IPS DF 19.7 (cell line): ENCODE data around the gene GPC5.
A peak's percentile ranks its signal among the peaks of the same experiment; 100 is the strongest.

Source experiments
- DNase-seq: peaks from one replicate; pipeline ENCODE4 v3.0.0-alpha.2; 2013; ENCODE audit warnings: low read depth, low spot score

The GPC5 gene

GRCh38 chr13:92345627-92346026 is 947.2 kb downstream of the GPC5 start:
- no peak for DNase-seq

DNA sequence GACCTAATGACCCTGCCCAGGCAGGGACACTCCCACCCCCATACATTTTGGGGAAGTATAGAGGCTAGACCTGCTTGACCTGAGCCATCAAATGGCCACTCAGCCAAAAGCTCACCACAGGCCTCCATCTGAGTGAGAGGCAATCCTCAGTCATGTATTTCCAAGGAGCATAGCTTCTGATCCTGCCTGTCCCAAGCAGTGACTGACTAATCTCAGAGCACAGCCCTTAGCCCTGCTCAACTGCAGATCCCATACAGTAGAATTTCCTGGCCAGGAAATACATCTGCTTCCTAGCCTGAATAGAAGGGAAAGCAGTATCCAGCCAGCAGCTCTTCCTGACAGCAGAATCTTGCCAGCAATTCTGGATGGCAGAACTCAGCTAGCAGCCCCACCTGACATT is 947.6 kb downstream of the GPC5 start:
- DNase-seq = no peak

DNA sequence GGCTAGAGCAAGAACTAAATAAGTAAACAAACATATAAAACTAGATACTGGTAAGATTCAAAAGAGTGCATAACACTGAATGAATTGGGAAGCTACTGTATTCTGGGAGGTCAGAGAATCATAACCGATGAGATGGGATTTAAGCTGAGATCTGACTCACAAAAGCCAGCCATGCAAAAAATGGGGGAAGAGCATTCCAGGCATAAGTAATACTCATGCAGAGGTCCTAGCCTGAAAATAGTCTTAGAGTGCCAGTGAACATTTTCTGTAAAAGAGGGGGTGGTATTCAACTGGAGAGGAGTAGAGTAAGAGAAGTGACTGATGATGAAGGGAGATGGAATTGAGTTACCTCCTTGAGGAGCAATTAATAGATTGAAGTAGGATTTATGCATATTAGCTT is 956.2 kb downstream of the GPC5 start:
- DNase-seq = no peak

DNA sequence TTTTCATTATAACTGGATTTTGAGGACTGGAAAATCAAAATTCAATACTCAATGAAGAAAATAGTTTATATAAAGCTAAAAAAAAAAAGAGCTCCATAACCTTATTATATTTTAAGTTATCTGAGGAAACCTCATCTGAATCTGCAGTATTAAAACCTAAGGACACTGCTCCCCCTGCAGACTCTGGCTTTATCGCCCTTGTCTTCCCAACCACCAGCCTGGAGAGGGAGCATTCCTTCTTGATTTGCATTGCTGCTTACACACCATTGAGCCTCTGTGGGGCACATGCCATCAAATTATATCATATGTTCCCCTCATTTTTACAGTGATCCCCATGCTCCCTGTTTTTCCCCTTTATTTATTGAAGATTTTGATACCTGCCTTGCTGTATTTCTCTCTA is 956.8 kb downstream of the GPC5 start:
- peak; percentile 7 for DNase-seq

- no peak for DNase-seq
Observed at GRCh38 chr13:92362717-92363116, 964.3 kb downstream of the GPC5 start.

DNA sequence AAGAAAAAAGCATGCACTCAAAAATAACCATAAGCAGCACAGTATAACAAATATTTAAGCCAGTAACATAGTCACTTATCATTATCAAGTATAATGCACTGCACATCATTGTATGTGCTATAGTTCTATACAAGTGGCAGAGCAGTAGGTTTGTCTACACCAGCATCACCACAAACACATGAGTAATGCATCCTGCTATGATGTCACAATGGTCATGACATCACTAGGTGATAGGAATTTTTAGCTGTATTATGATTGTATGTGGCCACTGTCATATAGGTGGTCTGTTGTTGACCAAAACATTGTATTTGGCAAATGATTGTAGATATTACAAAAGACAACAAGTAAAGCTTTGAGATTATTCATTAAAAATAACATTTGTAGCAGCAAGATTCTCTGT is 967.5 kb downstream of the GPC5 start:
- no peak for DNase-seq

DNA sequence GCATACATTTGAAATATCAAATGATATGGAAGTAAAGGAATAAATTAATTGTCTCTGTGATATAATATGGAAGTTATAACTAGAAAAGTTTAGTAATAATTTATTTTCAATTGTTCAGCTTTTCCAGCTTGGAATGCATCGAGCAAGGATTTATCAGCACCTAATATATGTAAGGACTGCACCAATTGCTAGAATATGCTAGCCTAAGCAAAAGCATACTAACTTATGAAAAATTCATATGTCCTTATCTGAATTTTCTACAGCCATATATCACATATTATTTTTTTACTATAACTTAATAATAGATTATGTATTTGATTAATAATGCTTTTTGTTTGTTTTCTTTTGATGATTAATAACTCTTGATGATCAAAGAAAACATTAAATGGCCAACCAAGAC is 979.0 kb downstream of the GPC5 start:
- DNase-seq = no peak

GRCh38 chr13:92379371-92379770 is 981.0 kb downstream of the GPC5 start:
- no peak for DNase-seq

DNA sequence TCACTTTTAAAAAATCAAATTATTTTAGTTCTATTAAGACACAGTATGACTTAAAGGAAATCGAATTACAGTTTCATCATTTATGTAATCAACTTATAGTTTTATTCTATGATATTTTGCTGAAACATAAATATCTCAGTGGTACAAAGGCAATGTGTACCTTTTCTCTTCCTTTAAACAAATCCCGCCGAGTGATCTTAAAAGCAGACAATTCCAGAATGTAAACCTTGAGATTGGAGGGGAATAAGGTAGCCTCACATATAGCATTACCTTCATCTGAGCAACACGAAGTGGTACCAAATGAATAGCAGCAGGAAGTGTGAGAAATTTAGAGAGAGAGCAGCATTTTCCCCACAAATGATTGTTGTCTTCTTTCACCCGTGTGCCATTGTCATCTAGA is 986.0 kb downstream of the GPC5 start:
- DNase-seq = no peak

- no peak for DNase-seq
Observed at GRCh38 chr13:92387245-92387644, 988.8 kb downstream of the GPC5 start.

DNA sequence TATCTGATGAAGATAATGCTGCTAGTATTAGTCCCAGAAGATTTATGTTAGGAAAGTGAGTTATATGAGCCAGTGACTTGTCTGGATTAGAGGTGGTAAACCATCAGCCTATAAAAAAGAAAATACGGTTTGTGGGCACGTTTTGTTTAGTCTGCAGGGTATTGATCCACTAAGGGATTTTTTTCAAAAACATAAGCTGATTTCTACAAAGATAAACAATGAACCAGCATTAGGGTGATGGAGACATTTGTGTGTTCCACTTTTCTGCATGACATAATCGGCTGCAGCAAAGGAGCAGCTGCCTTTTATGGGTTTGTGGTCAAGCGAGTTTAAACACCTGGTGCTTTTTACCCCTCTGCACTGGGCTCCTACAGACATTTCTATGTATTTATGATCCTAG is 991.8 kb downstream of the GPC5 start:
- DNase-seq = no peak

- no peak for DNase-seq
Observed at GRCh38 chr13:92403606-92404005, 1005.2 kb downstream of the GPC5 start.

DNA sequence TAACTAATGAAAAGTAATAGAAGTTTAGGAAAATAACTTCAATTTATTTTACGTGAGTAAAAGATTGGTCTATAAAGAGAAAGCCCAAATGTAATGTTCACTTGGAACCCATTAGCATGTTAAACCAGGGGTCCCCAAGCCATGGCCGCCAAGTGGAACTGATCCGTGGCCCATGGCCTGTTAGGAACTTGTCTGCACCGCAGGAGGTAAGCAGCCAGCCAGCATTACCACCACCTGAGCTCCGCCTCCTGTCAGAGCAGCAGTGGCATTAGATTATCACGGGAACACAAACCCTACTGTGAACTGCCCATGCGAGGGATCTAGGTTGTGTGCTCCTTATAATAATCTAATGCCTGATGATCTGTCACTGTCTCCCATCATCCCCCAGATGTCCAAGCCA is 1009.4 kb downstream of the GPC5 start:
- no peak for DNase-seq

DNA sequence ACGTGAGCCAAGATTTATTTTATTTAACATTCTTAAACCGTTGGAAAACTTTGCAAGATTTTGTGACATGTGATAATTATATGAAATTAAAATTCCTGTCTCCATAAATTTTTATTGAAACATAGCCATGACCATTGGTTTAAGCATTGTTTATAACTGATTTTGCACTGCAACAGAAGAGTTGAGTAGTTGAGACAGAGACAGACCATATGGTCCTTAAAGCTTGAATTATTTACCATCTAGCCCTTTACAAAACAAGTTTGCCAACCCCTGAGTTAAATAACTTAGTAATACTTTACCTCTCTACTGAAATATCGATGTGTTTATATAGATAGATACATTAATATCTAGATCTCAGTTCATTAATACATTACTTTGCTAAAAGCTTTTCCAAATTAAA is 1014.1 kb downstream of the GPC5 start:
- DNase-seq = no peak

GRCh38 chr13:92412996-92413395 is 1014.6 kb downstream of the GPC5 start:
- DNase-seq = no peak

DNA sequence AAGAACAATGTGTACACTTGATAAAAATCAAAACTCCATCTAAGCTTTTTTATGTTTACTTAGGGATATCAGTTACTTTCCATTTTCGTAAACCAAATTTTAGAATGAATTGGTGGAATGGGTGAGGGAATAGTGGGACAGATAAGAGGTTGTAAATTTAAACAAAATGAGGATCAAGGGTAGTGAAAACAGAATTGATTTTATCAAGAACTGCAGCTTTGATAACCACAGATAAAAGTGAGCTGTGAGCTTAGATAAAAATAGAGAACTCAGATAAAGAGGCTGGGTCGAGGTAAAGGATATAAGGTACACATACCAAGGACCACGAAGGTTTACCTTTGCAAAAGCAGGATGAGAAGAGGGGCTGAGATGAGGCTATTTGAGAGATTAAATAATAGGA is 1015.0 kb downstream of the GPC5 start:
- no peak for DNase-seq

DNA sequence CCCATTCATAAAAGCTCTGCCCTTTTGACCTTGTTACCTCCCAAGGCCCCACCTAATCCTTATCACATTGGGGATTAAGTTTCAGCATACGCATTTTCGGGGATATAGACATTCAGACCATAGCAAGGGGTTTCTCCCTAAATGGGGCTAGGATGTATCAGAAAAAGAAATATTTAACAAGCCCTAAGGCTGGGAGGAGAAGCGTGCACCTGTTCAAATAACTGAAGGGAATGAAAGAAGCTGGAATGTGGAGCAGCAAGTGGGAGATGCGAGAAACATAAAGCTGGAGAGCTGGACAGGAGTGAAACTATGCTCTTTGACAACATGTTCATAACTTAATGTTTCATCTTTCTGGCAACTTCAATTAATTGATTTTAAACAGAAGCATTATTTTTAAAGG is 1016.4 kb downstream of the GPC5 start:
- DNase-seq = no peak

DNA sequence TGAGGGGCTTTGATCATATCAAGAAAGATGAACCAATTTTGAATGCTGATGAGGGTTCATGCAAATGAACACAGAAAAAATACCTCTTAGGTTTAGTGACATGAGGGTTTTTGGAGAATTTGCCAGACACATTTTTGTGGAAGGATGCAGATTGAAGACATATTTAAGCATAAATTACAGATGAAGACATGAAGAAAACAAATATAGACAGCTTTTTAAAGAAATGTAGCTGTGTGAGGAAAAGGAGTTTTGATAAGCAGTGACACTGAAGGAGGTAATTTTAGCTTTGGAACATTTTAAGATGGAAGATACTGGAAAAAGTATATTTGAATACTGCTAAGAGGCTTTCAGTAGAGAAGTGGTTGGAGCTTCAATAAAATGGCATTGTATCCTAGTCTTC is 1017.4 kb downstream of the GPC5 start:
- DNase-seq = no peak

DNA sequence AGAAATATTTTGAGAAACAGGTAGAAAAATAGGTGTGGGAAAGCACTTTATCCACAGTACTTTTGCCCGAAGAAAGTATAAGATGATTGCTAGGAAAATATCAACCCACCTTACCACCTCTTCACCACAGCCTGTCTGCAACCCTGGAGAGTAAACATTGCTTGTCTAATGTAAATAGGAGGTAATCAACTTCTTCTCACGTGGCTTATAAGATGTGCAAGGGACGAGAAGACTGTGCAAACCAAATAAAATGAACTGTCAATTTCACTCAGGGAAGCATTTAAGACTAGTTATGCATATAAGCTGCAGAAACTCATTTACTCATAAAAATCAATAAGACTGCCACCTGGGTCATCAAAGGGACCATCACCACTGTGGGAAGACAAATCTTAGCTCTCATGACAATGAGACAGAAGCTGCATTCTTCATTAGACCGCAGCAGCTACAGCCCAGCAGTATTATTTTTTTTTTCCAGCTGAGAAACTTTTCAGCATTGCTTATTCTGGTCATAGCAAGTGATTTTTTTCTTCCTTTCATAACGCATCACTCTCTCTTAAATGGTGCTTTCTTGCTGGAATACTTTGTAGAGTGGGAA is 1020.5 kb downstream of the GPC5 start:
- no peak for DNase-seq

DNA sequence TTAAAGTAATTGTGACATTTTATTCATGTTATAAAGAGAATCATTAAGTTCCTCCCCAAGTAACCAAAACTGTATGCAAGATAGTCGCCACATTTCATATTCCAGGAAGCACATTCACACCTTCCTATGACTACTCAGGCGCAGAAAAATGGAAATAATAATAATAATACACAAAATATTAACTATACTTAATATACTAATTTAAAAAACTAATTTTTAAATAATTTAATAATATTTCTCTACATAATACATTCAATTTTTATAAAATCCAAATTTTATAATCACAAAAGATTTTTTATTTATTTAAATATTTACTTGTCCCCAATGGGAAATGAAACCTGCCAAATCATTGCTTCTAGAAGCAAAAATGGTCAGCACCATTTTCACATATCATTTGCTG is 1030.8 kb downstream of the GPC5 start:
- DNase-seq = no peak

DNA sequence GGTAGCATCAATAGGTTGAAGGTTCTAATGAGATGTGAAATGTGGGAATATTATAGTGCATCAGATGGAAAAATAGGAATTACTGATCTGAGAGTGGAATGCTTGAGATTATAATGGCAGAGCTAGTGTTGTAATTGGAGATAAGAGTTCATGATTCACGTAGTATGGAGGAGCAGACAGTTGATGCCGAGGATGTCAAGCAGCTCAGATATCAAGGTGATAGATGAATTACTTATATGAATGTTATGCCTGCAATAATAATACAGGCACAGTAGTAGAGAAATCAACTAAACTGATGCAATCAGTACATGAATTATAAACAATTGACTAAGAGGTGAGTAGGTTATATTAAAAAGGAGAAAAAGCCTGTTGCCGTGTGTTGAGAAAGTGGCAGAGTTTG is 1035.0 kb downstream of the GPC5 start:
- DNase-seq = no peak

DNA sequence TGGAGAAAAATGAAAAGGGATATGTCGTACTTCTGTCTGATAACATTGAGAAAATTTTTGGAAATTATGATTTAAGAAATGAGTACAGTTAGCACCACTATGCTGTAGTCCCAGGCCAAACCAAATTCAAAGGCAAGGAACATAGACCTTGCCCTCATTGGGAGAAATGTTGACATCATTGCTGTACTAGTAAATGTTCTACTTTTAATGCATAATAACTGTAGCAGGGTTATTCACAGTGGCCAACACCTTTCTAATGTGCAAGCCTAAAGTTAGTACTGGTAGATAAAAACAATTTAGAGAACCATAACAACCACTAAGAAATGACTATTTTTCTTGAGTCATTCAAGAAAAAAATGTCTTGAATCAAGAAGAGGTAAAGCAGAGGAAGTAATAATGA is 1035.5 kb downstream of the GPC5 start:
- DNase-seq = no peak

- DNase-seq = no peak
Observed at GRCh38 chr13:92436924-92437323, 1038.5 kb downstream of the GPC5 start.

DNA sequence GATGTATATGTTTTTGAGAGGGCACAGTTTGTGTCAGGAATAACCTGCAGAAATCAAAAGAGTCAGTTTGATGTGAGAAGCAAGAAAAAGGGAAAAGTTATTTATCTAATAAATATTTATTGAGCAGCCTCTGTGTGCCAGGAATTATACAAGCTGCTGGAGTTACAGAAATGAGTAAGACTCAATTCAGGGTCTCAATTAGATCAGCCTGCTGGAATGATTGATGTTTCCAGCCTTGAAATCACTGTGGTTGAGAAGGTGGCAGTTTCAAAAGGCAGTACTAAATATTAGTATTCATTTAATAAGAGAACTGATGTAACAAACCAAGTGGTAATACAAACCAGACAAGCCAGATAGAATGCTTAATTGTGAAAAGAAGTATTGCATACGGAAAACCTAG is 1045.8 kb downstream of the GPC5 start:
- DNase-seq = no peak

DNA sequence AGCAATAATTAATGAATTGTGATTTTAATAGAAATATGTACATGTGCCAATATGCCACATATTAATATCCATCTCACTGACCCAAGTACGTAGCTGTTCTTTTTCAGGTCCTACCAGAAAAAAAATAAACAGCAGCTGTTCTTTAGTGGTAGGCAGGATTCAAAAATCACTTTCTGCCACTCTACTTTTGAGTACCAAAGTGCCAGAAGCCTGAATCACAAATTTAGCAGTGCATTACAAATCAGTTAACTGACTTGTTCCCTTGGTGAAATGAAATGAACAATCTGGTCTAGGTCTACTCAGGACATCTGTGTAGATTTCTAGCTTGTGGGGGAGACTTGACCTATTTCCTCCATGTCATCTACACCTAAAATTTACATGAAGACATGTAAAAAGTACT is 1052.6 kb downstream of the GPC5 start:
- DNase-seq = no peak
